ENCODE measurements around the gene IL17RC.

IL17RC gene

GRCh38 chr3:9876991-9877390 is 39.9 kb upstream of the IL17RC start:
- no peak overlapping the region for H3K4me3 ChIP-seq (replicated peaks; ENCODE audit: low read depth, low read length)
- no peak for DNase-seq (ENCODE audit: extremely low read depth, low read depth)
- TF ChIP-seq, protein P1, sequence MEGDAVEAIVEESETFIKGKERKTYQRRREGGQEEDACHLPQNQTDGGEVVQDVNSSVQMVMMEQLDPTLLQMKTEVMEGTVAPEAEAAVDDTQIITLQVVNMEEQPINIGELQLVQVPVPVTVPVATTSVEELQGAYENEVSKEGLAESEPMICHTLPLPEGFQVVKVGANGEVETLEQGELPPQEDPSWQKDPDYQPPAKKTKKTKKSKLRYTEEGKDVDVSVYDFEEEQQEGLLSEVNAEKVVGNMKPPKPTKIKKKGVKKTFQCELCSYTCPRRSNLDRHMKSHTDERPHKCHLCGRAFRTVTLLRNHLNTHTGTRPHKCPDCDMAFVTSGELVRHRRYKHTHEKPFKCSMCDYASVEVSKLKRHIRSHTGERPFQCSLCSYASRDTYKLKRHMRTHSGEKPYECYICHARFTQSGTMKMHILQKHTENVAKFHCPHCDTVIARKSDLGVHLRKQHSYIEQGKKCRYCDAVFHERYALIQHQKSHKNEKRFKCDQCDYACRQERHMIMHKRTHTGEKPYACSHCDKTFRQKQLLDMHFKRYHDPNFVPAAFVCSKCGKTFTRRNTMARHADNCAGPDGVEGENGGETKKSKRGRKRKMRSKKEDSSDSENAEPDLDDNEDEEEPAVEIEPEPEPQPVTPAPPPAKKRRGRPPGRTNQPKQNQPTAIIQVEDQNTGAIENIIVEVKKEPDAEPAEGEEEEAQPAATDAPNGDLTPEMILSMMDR (IDR thresholded peaks at IDR 0.05; ENCODE audit: low read depth, low read length, missing control alignments): no peak

- DNase-seq (ENCODE audit: extremely low read depth, low read depth): no peak
- TF ChIP-seq, protein P1 (IDR thresholded peaks at IDR 0.05; ENCODE audit: low read depth, low read length, missing control alignments): no peak
- no peak overlapping the region for H3K4me3 ChIP-seq (replicated peaks; ENCODE audit: low read depth, low read length)
These were observed 38.2 kb upstream of the IL17RC start for GRCh38 chr3:9878700-9879099.

GRCh38 chr3:9879830-9880549 is 36.9 kb upstream of the IL17RC start, which contains the start of gene CIDEC:
CIDEC (minus strand) TSS chr3:9880253; CDS start chr3:9878486, 1,767 bp downstream.
- H3K4me3 ChIP-seq (replicated peaks; ENCODE audit: low read depth, low read length): no peak within 1 kb of the TSS
- TF ChIP-seq, protein P1 (IDR thresholded peaks at IDR 0.05; ENCODE audit: low read depth, low read length, missing control alignments): no peak
- DNase-seq (ENCODE audit: extremely low read depth, low read depth): no peak

- no peak for DNase-seq (ENCODE audit: extremely low read depth, low read depth)
- TF ChIP-seq, protein P1 (IDR thresholded peaks at IDR 0.05; ENCODE audit: low read depth, low read length, missing control alignments): no peak
These were observed 35.5 kb upstream of the IL17RC start for GRCh38 chr3:9881441-9881840.

GRCh38 chr3:9883706-9884554 is 33.0 kb upstream of the IL17RC start:
- no peak overlapping the region for H3K4me3 ChIP-seq (replicated peaks; ENCODE audit: low read depth, low read length)
- DNase-seq (ENCODE audit: extremely low read depth, low read depth): no peak
- TF ChIP-seq, protein P1 (IDR thresholded peaks at IDR 0.05; ENCODE audit: low read depth, low read length, missing control alignments): no peak

More at GRCh38 chr3:9881441-9881840, 35.5 kb upstream of the IL17RC start:
- H3K4me3 ChIP-seq (replicated peaks; ENCODE audit: low read depth, low read length): no peak overlapping the region

DNA sequence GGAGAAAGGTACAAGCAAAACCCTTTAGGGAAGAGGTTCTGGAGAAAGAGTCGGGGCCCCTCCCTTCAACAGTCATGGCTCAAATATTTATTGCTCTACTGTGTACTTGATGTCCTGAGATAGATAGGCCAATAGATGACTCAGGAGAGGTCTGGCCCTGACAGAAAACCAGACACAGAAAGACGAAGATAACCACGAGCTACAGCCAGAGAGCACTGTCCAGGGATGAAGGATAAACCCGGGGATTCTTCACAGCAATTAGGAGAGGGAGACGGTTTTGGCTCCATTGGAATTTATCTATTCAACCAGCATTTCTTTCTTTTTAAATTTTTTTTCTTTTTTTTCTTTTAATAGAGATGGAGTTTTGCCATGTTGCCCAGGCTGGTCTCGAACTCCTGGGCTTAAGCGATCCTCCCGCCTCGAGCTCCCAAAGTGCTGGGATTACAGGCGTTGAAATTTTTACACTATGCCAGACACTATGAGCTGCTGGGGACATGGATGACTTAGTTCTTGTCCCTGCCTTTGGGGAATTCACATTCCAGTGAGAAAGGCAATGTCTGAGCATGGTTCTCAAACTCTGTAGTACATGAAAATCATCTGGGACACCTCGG is 32.2 kb upstream of the IL17RC start:
- peak; percentile 60 for DNase-seq (ENCODE audit: extremely low read depth, low read depth)
- no peak overlapping the region for H3K4me3 ChIP-seq (replicated peaks; ENCODE audit: low read depth, low read length)

More for the DNA sequence above, 32.2 kb upstream of the IL17RC start:
- TF ChIP-seq, protein P1 (IDR thresholded peaks at IDR 0.05; ENCODE audit: low read depth, low read length, missing control alignments): no peak

Measured in HFF-Myc (cell line).